NCI-H2107 (cell line): Measurements from ENCODE around the gene IL12RB2.

ENCODE experiments used
- DNase-seq: peaks from one replicate; lab custom pipeline; 2025; lab: John Stamatoyannopoulos, UW

IL12RB2 gene

GRCh38 chr1:67307251-67308060, at the start of gene IL12RB2:
IL12RB2 (plus strand) TSS chr1:67307873; CDS start chr1:67320369, 12,496 bp downstream.
- no peak for DNase-seq

GRCh38 chr1:67261680-67262079, 46.0 kb upstream of the IL12RB2 start:
- no peak for DNase-seq

- DNase-seq = no peak
Observed at GRCh38 chr1:67262735-67263134, 44.9 kb upstream of the IL12RB2 start.

GRCh38 chr1:67264152-67264551, 43.5 kb upstream of the IL12RB2 start:
- DNase-seq = no peak

GRCh38 chr1:67264899-67265298, 42.8 kb upstream of the IL12RB2 start:
- DNase-seq = no peak

GRCh38 chr1:67269061-67269460, 38.6 kb upstream of the IL12RB2 start:
- no peak for DNase-seq

- no peak for DNase-seq
Observed at GRCh38 chr1:67270541-67270940, 37.1 kb upstream of the IL12RB2 start.

- no peak for DNase-seq
Observed at GRCh38 chr1:67273591-67273990, 34.1 kb upstream of the IL12RB2 start.

GRCh38 chr1:67274623-67275325, 32.9 kb upstream of the IL12RB2 start:
- DNase-seq = no peak

GRCh38 chr1:67280696-67281095, 27.0 kb upstream of the IL12RB2 start:
- no peak for DNase-seq

GRCh38 chr1:67281244-67281643, 26.4 kb upstream of the IL12RB2 start:
- DNase-seq = no peak

- no peak for DNase-seq
Observed at GRCh38 chr1:67285780-67286488, 21.7 kb upstream of the IL12RB2 start.

GRCh38 chr1:67290236-67290635, 17.4 kb upstream of the IL12RB2 start:
- DNase-seq = no peak

- DNase-seq = no peak
Observed at GRCh38 chr1:67294836-67295617, 12.6 kb upstream of the IL12RB2 start.

GRCh38 chr1:67298762-67299161, 8.9 kb upstream of the IL12RB2 start:
- DNase-seq = no peak

- DNase-seq = no peak
Observed at GRCh38 chr1:67299296-67299695, 8.4 kb upstream of the IL12RB2 start.

- no peak for DNase-seq
Observed at GRCh38 chr1:67300561-67300960, 7.1 kb upstream of the IL12RB2 start.

- no peak for DNase-seq
Observed at GRCh38 chr1:67304023-67304422, 3.6 kb upstream of the IL12RB2 start.

- no peak for DNase-seq
Observed at GRCh38 chr1:67306547-67306946, 1.1 kb upstream of the IL12RB2 start.

GRCh38 chr1:67308136-67308535, 463 bp downstream of the IL12RB2 start:
- no peak for DNase-seq

- DNase-seq = no peak
Observed at GRCh38 chr1:67312615-67313014, 4.9 kb downstream of the IL12RB2 start.
